Common myeloid progenitor, CD34-positive (primary cell): ENCODE results near the gene ACAA2.
"Not testable (repeated sequence)": the region's sequence is repeated elsewhere in the genome, so short reads cannot be mapped to it uniquely, and the experiment has no call there.

Source experiments
- CTCF ChIA-PET: fragments of 350-600 bp; sonication (Branson Sonifier 250); formaldehyde crosslinking; loops from one replicate; lab custom pipeline; 2021; ENCODE audit warnings: antibody characterized with exemption; lab: Charles Lee
- POLR2A ChIA-PET: fragments of 350-600 bp; sonication (Branson Sonifier 250); formaldehyde crosslinking; loops from one replicate; lab custom pipeline; 2021; ENCODE audit warnings: antibody characterized with exemption; lab: Charles Lee
- DNase-seq, 3 donors: peaks; one replicate each; pipeline versions ENCODE4 v3.0.0 to v3.0.0-alpha.2; 2013
- H3K27ac ChIP-seq, 2 experiments: 1 replicate in 1 of 2; 2 replicates in 1 of 2; pipeline ENCODE4 v1.7.0; 2013; ENCODE audit warnings: inconsistent platforms in 2 of 2, low read length in 2 of 2, mild to moderate bottlenecking in 2 of 2, low read depth in 1 of 2, moderate library complexity in 1 of 2; ENCODE audit not compliant: severe bottlenecking in 2 of 2, insufficient read depth in 1 of 2, poor library complexity in 1 of 2
- H3K27me3 ChIP-seq, 5 experiments: replicated peaks in 2 of 5; 1 replicate in 3 of 5; 2 replicates in 2 of 5; pipeline versions ENCODE4 v1.6.1 to v1.7.0; 2013; ENCODE audit warnings: low read length in 4 of 5, mild to moderate bottlenecking in 2 of 5, moderate library complexity in 2 of 5, inconsistent platforms in 1 of 5; ENCODE audit not compliant: insufficient read depth in 5 of 5, control insufficient read depth in 4 of 5
- H3K36me3 ChIP-seq, 4 experiments: 1 replicate in 2 of 4; 2 replicates in 2 of 4; pipeline versions ENCODE4 v1.6.1 to v1.7.0; 2013; ENCODE audit warnings: low read length in 3 of 4, control low read depth in 1 of 4, mild to moderate bottlenecking in 1 of 4; ENCODE audit not compliant: control insufficient read depth in 4 of 4, insufficient read depth in 4 of 4
- H3K4me1 ChIP-seq, 4 experiments: 1 replicate in 3 of 4; 2 replicates in 1 of 4; pipeline versions ENCODE4 v1.6.1 to v1.7.1; 2013; ENCODE audit warnings: low read length in 3 of 4, mild to moderate bottlenecking in 3 of 4, control low read depth in 1 of 4, inconsistent platforms in 1 of 4, moderate library complexity in 1 of 4; ENCODE audit not compliant: control insufficient read depth in 4 of 4, insufficient read depth in 4 of 4; ENCODE audit errors: control extremely low read depth in 1 of 4
- H3K4me3 ChIP-seq, 7 experiments: 1 replicate in 4 of 7; 2 replicates in 3 of 7; pipeline versions ENCODE4 v1.5.1 to v1.7.0; 2013; ENCODE audit warnings: mild to moderate bottlenecking in 7 of 7, low read length in 6 of 7, moderate library complexity in 6 of 7, inconsistent platforms in 2 of 7, low read depth in 2 of 7, control low read depth in 1 of 7; ENCODE audit not compliant: insufficient read depth in 4 of 7, control insufficient read depth in 1 of 7; ENCODE audit errors: extremely low read depth in 1 of 7
- H3K9me3 ChIP-seq, 5 experiments: 1 replicate in 4 of 5; 2 replicates in 1 of 5; pipeline versions ENCODE4 v1.6.1 to v1.7.1; 2013; ENCODE audit warnings: low read length in 4 of 5, mild to moderate bottlenecking in 2 of 5, inconsistent platforms in 1 of 5, low read depth in 1 of 5, moderate library complexity in 1 of 5; ENCODE audit not compliant: control insufficient read depth in 4 of 5, insufficient read depth in 2 of 5; ENCODE audit errors: control extremely low read depth in 1 of 5
- WGBS: methylation state at CpG from one replicate; pipeline ENCODE4 v1.1.5; 2013; ENCODE audit not compliant: insufficient coverage; 5-methylcytosine and 5-hydroxymethylcytosine counted together

Gene ACAA2

DNA sequence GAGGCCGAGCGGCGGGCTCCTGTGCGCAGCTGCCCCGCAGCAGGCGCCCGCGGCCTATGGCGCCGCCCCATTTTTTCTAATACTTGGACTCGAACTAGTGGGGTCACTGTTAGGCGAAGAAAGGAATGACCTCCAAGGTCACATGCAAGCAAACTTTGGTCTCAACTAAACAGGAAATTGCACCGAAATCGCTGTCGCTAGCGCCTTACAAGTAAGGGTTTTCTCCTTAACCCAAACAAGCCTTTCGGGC is 339 bp downstream of the ACAA2 start:
- H3K4me1 ChIP-seq: peaks cover 3 to 27% (median 16%) of the 10 kb centered on the region in 4 experiments
- peaks cover 0 to 9% (median 2%) of the 10 kb centered on the region in 5 experiments for H3K9me3 ChIP-seq
- peaks cover 0 to 1% (median 0%) of the 10 kb centered on the region in 4 experiments for H3K36me3 ChIP-seq
- WGBS: 2% methylated on average over 17 of the region's 17 CpGs
- H3K27ac ChIP-seq: peak overlapping the region; percentile 33 to 79
- CTCF ChIA-PET: no interaction called here
- peak overlapping the region; percentile 69 to 94 (median 87) for H3K4me3 ChIP-seq
- DNase-seq: peak in 1 of 3 donors; percentile 21
- no peaks in the 10 kb centered on the region for H3K27me3 ChIP-seq
- POLR2A ChIA-PET: no interaction called here

DNA sequence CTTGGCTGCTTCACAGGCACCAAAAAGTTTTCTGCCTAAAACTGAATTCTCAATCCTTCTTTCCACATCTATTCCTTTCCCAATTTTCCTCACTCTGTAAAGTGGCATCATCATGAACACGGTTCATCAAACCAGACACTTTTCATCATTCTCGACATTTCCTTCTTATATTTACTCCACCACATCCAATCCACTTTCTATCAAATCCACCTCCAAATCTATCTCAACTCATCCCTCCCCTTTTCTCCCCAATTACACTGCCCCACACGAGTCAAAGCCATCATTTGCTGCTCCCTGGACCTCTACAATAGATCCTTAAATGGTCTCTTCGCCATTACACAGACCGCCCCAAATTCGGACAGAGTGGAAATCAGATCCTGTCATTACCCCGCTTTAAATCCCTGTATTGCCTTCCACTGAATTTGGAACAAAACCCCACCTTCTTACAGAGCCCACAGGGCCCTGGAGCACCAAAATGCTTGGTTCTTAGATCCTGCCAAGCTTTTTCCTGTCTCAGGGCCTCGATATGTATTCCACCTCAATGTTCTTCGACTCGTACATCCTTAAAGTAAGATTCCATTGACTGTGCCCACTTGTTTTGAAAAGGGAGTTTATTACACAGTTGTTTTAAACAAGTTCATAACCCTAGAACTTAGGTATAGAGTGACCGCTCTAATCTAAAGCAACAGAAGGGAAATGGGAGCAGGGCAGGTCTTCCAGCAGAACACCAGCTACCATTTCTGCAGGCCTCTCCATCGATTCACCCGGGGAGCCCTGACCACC is 856 bp downstream of the ACAA2 start:
- Histone ChIP-seq H3K27ac (peak overlapping the region in 1 of 2 experiments; percentile 79), H3K27me3 (no peaks in the 10 kb centered on the region), H3K4me1 (peaks cover 3 to 27% (median 16%) of the 10 kb centered on the region in 4 experiments), H3K36me3 (peaks cover 0 to 2% (median 0%) of the 10 kb centered on the region in 4 experiments), H3K9me3 (peaks cover 0 to 11% (median 2%) of the 10 kb centered on the region in 5 experiments), H3K4me3 (peak overlapping the region; percentile 69 to 94 (median 87))
- DNase-seq: no peak
- 71% methylated on average over 13 of the region's 13 CpGs for WGBS
- ChIA-PET CTCF (no interaction called here), POLR2A (no interaction called here)

DNA sequence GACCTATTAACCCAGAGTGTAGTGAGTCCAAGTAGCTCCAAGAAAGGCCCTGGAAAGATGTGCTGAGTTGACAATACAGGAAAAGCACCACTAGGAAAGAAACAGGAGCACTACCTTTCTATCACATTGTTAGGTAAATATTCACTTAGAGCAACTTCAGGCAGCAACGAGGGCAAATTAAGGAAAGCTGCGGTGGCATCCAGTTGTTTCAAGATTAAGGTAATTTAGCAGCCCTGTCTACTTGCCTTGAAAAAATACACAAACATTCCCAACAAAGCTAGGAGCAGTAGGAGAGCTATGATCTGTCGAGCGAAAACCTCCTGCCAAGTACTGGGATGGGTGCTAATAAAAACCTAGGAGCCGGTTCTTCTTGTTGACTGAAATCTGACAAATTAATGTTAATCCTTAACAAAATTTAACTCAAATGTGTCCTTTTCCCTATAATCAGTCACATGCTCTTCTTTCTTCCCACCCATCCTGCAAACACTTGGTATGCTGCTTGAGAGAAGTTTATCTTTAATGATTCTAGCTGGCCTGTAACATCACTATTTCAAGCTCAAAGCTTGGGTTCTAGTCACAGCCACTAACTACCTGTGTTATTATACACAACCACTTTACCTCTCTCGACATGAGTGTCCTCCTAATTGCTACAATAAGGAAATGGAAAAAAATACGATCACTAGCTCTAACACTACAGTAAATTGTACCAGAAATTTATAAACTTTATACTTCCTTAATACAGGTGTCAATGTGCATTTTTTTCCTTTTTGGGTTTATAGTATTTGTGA is 2.0 kb downstream of the ACAA2 start:
- ChIA-PET CTCF (no interaction called here), POLR2A (no interaction called here)
- Histone ChIP-seq H3K27me3 (no peaks in the 10 kb centered on the region), H3K4me3 (no peak overlapping the region), H3K4me1 (peaks cover 3 to 27% (median 16%) of the 10 kb centered on the region in 4 experiments), H3K9me3 (peaks cover 0 to 14% (median 2%) of the 10 kb centered on the region in 5 experiments), H3K36me3 (peaks cover 0 to 6% (median 0%) of the 10 kb centered on the region in 4 experiments), H3K27ac (no peak overlapping the region)
- WGBS: 85% methylated on average over 5 of the region's 7 CpGs
- DNase-seq: no peak

DNA sequence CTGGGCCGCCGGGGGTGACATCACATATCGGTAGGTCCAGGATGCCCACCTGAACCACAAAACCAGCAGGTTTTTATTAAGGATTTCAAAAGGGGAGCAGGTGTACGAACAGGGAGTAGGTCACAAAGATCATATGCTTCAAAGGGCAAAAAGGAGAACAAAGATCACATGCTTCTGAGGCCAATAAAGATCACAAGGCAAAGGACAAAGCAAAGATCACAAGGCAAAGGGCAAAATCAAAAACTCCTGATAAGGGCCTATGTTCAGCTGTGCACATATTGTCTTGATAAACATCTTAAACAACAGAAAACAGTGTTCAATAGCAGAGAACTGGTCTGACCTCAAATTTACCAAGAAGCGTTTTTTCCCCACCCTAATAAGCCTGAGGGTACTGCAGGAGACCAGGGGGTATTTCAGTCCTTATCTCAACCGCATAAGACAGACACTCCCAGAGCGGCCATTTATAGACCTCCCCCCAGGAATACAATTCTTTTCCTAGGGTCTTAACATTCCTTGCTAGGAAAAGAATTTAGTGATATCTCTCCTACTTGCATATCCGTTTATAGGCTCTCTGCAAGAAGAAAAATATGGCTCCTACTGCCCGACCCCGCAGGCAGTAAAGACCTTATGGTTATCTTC is 4.7 kb downstream of the ACAA2 start:
- H3K4me3 ChIP-seq, H3K36me3 ChIP-seq, H3K27ac ChIP-seq, POLR2A ChIA-PET, H3K27me3 ChIP-seq, DNase-seq: not testable (repeated sequence)
- WGBS: 100% methylated on average over 8 of the region's 10 CpGs
- H3K9me3 ChIP-seq: peaks cover 0 to 14% (median 2%) of the 10 kb centered on the region in 5 experiments
- CTCF ChIA-PET: interaction anchor here (0.9 kb wide), 1 partner anchor 28 kb away, joined by 3 read pairs; no protein-coding TSS in a partner anchor
- peaks cover 3 to 19% (median 11%) of the 10 kb centered on the region in 4 experiments for H3K4me1 ChIP-seq

DNA sequence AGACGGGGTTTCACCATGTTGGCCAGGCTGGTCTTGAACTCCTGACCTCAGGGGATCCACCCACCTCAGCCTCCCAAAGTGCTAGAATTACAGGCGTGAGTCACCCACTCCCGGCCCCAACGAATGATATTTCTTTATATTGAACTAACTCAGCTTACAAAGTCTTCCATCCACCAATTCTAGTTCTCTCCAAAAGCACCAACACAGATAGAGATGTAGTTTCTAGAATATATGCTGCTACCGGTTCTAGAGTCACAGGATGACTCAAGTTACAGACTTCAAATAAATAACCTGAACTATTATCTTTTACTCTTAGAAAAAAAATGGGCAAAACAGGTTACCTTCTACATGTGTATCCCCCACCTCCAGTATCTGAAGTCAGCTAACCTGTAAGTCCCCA is 9.2 kb downstream of the ACAA2 start:
- H3K36me3 ChIP-seq: peaks cover 4 to 14% (median 6%) of the 10 kb centered on the region in 4 experiments
- 100% methylated on average over 1 of the region's 5 CpGs for WGBS
- H3K9me3 ChIP-seq: peaks cover 0 to 10% (median 2%) of the 10 kb centered on the region in 5 experiments
- DNase-seq: no peak
- no peak overlapping the region for H3K4me3 ChIP-seq
- H3K4me1 ChIP-seq: no peaks in the 10 kb centered on the region
- H3K27ac ChIP-seq: no peak overlapping the region
- ChIA-PET POLR2A (interaction anchor here (0.6 kb wide), 1 partner anchor 9 kb away, joined by 3 read pairs; no protein-coding TSS in a partner anchor), CTCF (no interaction called here)
- H3K27me3 ChIP-seq: no peaks in the 10 kb centered on the region

DNA sequence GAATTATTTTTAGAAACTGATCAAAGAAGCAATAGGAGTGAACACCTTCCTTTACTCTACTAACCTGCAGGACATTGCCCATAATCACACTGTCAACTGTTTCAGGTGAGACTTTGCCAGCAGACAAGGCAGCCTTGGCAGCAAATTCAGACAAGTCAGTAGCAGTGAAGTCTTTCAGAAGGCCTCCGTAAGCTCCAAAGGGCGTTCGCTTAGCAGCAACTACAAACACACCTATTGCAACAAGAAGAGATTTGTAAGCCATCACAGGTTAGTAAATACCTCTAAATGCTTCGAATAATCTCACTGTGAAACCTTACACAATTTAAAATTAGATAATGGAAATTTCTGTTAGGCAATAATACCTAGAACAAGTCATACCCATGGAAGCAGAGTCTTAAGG is 10.7 kb downstream of the ACAA2 start:
- POLR2A ChIA-PET: no interaction called here
- whole genome bisulfite sequencing: 100% methylated on average over 3 of the region's 4 CpGs

More for the DNA sequence above, 10.7 kb downstream of the ACAA2 start:
- DNase-seq: no peak
- CTCF ChIA-PET: no interaction called here
- Histone ChIP-seq H3K27me3 (no peaks in the 10 kb centered on the region), H3K4me1 (no peaks in the 10 kb centered on the region), H3K9me3 (peaks cover 0 to 3% (median 0%) of the 10 kb centered on the region in 5 experiments), H3K4me3 (no peak overlapping the region), H3K27ac (no peak overlapping the region), H3K36me3 (peaks cover 4 to 14% (median 7%) of the 10 kb centered on the region in 4 experiments)
